GM18868 (cell line): ENCODE data around the gene TMEM205.

Experiments used
- ATAC-seq: cut with Tn5 transposase; IDR thresholded peaks from one replicate; pipeline ENCODE4 v1.9.1; 2021; ENCODE audit warnings: mild to moderate bottlenecking, moderate library complexity; ENCODE audit not compliant: unreplicated experiment

The TMEM205 gene

GRCh38 chr19:11304936-11305335 lies 41.1 kb downstream of the TMEM205 start:
- no peak for ATAC-seq

GRCh38 chr19:11300811-11301120 lies 45.3 kb downstream of the TMEM205 start:
- ATAC-seq, result no peak

GRCh38 chr19:11299946-11300810 lies 45.9 kb downstream of the TMEM205 start:
- no peak for ATAC-seq

DNA sequence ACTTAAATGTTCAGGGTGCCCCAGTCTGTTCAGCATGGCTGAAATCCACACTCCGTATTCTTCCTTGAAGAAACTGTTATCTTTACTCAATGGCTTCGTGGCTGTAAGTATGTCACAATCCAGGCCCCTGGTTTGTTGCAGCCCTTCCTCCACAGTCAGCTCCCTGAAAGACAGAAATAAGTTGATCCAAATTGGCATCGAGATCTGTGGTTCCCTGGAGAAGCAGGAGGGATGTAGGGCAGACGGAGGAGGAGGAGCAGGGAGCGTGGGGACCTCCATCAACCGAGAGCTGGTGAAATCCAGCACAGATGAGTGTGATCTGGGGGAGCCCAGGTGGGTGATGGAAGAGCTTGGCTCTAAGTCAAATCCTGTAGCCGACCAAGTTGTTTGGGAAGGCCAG lies 49.8 kb downstream of the TMEM205 start:
- no peak for ATAC-seq

- no peak for ATAC-seq
These were observed 50.3 kb downstream of the TMEM205 start, which contains the start of gene TSPAN16 for GRCh38 chr19:11295665-11296245. Gene TSPAN16, plus strand, starts transcription at chr19:11296160. Its CDS starts 138 bp downstream, at chr19:11296298.

GRCh38 chr19:11295180-11295579 lies 50.9 kb downstream of the TMEM205 start:
- no peak for ATAC-seq

DNA sequence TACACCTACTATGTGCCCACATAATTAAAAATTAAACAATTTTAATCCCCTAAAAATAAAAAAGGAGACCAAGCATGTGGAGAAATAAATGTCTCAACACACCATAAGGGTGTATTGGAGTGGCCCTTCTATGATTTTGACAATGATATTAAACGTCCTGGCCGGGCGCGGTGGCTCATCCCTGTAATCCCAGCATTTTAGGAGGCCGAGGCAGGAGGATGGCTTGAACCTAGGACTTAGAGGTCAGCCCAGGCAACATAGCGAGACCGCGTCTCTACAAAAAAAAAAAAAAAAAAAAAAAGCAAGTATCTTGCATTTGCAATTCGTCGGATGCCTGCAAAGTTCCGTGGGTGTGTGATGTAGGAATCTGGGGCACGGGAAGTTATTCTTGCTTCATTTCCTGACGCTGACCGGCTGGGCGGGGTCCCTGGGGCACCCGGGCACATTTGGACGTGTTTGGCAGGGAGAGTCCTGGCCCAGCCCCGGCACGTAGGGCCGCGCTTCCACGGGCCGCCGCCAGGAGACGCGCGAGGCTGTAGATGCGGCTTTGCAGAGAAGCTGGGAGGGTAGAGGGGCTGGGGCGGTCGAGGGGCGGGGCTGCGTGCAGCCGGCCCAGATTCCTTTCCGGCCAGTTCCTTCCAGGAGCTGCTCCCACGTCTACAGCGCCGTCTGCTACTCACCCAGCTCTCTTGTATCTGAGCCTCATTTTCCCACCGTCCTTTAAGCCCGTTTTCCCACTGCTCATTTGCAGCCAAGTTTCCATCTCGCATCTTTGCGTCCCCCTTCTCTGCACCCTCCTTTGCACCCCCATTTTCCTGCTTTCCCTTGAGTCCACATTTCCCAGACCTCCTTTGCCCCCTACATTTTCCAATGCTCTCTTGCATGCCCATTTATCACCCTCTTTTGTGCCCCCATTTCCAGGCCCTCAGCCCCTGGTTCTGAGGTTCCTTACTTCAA lies 52.4 kb downstream of the TMEM205 start:
- ATAC-seq, result no peak
